ENCODE data around the gene PLA2G1B. TPM values are rescaled to one million over a fixed set of nuclear protein-coding genes. Genes with fewer than 3 reads are reported as not detected.

The PLA2G1B gene
- total and polyA plus RNA-seq, 9 of the 15 experiments (the other 6 are each of a cell fraction or from before 2014, with no cell fraction given): 1.4 TPM; not detected in 8

DNA sequence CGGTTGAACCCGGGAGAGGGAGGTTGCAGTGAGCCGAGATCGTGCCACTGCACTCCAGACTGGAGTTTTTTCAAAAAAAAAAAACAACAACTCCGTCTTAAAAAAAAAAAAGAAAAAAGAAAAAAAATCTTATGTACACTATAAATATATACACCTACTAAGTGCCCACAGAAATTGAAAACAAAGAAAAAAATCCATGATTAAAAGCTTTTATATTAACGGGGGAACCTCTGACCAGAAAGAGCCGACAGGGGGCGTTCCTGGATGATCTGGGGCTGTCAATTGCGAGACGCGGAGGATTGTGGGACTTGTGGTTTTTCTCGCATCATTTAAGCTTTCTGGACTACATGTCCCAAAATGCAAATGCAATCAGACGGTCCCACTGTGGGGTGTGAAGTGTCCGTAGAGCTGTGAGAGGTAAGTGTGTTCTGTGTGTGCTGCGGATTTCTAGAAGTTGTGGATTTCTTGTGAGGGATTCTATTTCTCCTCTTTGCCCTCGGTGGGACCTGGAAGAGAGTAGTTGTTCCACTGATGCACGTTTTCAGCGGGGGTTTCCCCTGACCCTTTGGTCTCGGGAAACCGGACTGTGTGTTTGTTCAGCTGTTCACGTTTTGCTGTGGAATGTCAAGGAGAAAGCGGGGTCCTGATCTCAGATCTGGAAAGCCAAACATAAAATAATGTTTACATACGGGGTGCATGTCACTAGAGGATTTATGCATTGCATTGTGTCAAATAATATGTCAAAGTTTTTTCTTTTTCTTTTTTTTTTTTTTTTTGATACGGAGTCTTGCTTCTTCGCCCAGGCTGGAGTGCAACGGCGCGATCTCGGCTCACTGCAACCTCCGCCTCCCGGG is 25.4 kb downstream of the PLA2G1B start, which contains the start of gene SIRT4 (continued):
- TF ChIP-seq FOXK2 (conservative IDR thresholded peaks at IDR 0.05 in 1 of 2, IDR thresholded peaks at IDR 0.05 in 1 of 2; ENCODE audit: low read depth in 2 of 2): peak; percentile 74 to 99
- TF ChIP-seq, protein P1, sequence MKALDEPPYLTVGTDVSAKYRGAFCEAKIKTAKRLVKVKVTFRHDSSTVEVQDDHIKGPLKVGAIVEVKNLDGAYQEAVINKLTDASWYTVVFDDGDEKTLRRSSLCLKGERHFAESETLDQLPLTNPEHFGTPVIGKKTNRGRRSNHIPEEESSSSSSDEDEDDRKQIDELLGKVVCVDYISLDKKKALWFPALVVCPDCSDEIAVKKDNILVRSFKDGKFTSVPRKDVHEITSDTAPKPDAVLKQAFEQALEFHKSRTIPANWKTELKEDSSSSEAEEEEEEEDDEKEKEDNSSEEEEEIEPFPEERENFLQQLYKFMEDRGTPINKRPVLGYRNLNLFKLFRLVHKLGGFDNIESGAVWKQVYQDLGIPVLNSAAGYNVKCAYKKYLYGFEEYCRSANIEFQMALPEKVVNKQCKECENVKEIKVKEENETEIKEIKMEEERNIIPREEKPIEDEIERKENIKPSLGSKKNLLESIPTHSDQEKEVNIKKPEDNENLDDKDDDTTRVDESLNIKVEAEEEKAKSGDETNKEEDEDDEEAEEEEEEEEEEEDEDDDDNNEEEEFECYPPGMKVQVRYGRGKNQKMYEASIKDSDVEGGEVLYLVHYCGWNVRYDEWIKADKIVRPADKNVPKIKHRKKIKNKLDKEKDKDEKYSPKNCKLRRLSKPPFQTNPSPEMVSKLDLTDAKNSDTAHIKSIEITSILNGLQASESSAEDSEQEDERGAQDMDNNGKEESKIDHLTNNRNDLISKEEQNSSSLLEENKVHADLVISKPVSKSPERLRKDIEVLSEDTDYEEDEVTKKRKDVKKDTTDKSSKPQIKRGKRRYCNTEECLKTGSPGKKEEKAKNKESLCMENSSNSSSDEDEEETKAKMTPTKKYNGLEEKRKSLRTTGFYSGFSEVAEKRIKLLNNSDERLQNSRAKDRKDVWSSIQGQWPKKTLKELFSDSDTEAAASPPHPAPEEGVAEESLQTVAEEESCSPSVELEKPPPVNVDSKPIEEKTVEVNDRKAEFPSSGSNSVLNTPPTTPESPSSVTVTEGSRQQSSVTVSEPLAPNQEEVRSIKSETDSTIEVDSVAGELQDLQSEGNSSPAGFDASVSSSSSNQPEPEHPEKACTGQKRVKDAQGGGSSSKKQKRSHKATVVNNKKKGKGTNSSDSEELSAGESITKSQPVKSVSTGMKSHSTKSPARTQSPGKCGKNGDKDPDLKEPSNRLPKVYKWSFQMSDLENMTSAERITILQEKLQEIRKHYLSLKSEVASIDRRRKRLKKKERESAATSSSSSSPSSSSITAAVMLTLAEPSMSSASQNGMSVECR (CRISPR knock-in tag; IDR thresholded peaks at IDR 0.05): peak; percentile 87
- TF ChIP-seq, protein P2, sequence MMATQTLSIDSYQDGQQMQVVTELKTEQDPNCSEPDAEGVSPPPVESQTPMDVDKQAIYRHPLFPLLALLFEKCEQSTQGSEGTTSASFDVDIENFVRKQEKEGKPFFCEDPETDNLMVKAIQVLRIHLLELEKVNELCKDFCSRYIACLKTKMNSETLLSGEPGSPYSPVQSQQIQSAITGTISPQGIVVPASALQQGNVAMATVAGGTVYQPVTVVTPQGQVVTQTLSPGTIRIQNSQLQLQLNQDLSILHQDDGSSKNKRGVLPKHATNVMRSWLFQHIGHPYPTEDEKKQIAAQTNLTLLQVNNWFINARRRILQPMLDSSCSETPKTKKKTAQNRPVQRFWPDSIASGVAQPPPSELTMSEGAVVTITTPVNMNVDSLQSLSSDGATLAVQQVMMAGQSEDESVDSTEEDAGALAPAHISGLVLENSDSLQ (IDR thresholded peaks at IDR 0.05): peak; percentile 97
- TF ChIP-seq PTTG1 (tag; IDR thresholded peaks at IDR 0.05; ENCODE audit: low read depth): no peak
- peak; percentile 46; the same call in 1 of the 2 replicates for TF ChIP-seq MCM3 (IDR thresholded peaks at IDR 0.05)
- TF ChIP-seq RAD51 (IDR thresholded peaks at IDR 0.05; ENCODE audit: borderline replicate concordance, low read depth): peak; percentile 43; the same call in 1 of the 2 replicates
- no peak for TF ChIP-seq ID3 (CRISPR knock-in tag; IDR thresholded peaks at IDR 0.05)
- TF ChIP-seq ID3 (tag; IDR thresholded peaks at IDR 0.05): peak; percentile 47; the same call in 1 of the 2 replicates
- 0 out of 2 replicates have a peak, but pooled peaks have one; percentile 16 for TF ChIP-seq SMC3 (conservative IDR thresholded peaks at IDR 0.05; ENCODE audit: insufficient read depth, low read depth, low read length)
- peak; percentile 66; the same call in 1 of the 2 replicates for TF ChIP-seq MIER1 (IDR thresholded peaks at IDR 0.05; ENCODE audit: low read depth)
- peak; percentile 25; the same call in 1 of the 2 replicates for TF ChIP-seq MTA2 (IDR thresholded peaks at IDR 0.05; ENCODE audit: low read depth)
- TF ChIP-seq TEAD4 (IDR thresholded peaks at IDR 0.05; ENCODE audit: low read length): peak; percentile 30
- TF ChIP-seq TEAD4 (CRISPR knock-in tag; IDR thresholded peaks at IDR 0.05; ENCODE audit: borderline replicate concordance): no peak
- TF ChIP-seq NFE2 (IDR thresholded peaks at IDR 0.05; ENCODE audit: low read depth): peak; percentile 4; the same call in 1 of the 2 replicates
- peak; percentile 95 for TF ChIP-seq FOXA1 (IDR thresholded peaks at IDR 0.05; ENCODE audit: borderline replicate concordance)
- TF ChIP-seq, protein P3, sequence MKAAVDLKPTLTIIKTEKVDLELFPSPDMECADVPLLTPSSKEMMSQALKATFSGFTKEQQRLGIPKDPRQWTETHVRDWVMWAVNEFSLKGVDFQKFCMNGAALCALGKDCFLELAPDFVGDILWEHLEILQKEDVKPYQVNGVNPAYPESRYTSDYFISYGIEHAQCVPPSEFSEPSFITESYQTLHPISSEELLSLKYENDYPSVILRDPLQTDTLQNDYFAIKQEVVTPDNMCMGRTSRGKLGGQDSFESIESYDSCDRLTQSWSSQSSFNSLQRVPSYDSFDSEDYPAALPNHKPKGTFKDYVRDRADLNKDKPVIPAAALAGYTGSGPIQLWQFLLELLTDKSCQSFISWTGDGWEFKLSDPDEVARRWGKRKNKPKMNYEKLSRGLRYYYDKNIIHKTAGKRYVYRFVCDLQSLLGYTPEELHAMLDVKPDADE (conservative IDR thresholded peaks at IDR 0.05; ENCODE audit: control insufficient read depth, low read depth, low read length): peak; percentile 90; the same call in 1 of the 2 replicates
- TF ChIP-seq ZNF384 (IDR thresholded peaks at IDR 0.05; ENCODE audit: low read depth, low read length): peak; percentile 52
- 0 out of 2 replicates have a peak, but pooled peaks have one; percentile 34 for TF ChIP-seq RBFOX2 (IDR thresholded peaks at IDR 0.05; ENCODE audit: low read depth, low read length)

All from K562 (cell line).